A673 (cell line): ENCODE data around the gene IMPDH1.

ENCODE experiments used
- EZH2 ChIP-seq: fragments of 200-600 bp; sonication (generic); IDR thresholded peaks from 2 replicates; pipeline ENCODE4 v1.6.1; 2017; ENCODE audit warnings: borderline replicate concordance, low read depth, mild to moderate bottlenecking, mixed read lengths, antibody characterized with exemption, low read length; ENCODE audit not compliant: poor library complexity, severe bottlenecking
- TF ChIP-seq, protein P1 (sequence below): fragments of 300-800, 200-600 bp; sonication (generic); conservative IDR thresholded peaks from 2 replicates; pipeline ENCODE4 v1.5.1; 2017; ENCODE audit warnings: low read depth, mild to moderate bottlenecking, antibody characterized with exemption, low read length, moderate library complexity, mixed read lengths

DNA sequence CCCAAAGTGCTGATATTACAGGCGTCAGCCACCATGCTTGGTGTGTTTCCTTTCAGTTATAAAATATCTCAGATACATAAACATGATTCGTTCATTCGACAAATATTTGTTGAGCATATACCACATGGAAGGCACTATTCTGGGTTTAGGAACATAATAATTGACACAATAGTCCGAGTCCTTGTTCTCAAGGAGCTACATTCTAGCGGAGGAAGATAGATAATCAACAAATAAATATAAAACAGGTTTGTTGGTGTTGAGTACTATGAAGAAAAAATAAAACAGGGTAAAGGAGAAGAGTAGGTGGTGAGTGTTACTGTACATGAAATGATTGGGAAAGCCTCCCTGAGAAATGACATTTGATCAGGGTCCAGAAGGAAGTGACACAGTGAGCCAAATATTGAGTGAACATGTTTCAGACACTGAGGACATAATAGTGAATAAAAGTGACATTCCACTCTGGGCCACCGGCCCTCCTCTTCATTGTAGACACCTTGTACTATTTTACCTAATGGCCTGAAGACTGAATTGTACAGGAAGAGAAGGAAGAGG, 39.0 kb upstream of the IMPDH1 start:
- TF ChIP-seq, protein P1, sequence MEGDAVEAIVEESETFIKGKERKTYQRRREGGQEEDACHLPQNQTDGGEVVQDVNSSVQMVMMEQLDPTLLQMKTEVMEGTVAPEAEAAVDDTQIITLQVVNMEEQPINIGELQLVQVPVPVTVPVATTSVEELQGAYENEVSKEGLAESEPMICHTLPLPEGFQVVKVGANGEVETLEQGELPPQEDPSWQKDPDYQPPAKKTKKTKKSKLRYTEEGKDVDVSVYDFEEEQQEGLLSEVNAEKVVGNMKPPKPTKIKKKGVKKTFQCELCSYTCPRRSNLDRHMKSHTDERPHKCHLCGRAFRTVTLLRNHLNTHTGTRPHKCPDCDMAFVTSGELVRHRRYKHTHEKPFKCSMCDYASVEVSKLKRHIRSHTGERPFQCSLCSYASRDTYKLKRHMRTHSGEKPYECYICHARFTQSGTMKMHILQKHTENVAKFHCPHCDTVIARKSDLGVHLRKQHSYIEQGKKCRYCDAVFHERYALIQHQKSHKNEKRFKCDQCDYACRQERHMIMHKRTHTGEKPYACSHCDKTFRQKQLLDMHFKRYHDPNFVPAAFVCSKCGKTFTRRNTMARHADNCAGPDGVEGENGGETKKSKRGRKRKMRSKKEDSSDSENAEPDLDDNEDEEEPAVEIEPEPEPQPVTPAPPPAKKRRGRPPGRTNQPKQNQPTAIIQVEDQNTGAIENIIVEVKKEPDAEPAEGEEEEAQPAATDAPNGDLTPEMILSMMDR = no peak
- TF ChIP-seq EZH2 = no peak
